Neural cell (in vitro differentiated cells): Measurements from ENCODE around the gene GNAT3. TPM values are rescaled to one million over a fixed set of nuclear protein-coding genes. Genes with fewer than 3 reads are reported as not detected.

Source experiments
- H2AFZ ChIP-seq: fragments of 200-600, 300-800 bp; sonication (generic), shearing (Covaris generic); 2 replicates; pipeline ENCODE4 v1.6.0; 2014; ENCODE audit warnings: low read depth, mild to moderate bottlenecking, antibody characterized with exemption, low read length, moderate library complexity
- H3F3A ChIP-seq: fragments of 200-600 bp; shearing (Covaris generic); 2 replicates; pipeline ENCODE4 v1.6.1; 2016; ENCODE audit warnings: mild to moderate bottlenecking, moderate library complexity, mixed read lengths, antibody characterized with exemption, low read length; ENCODE audit not compliant: insufficient read depth, poor library complexity, severe bottlenecking
- H3K27ac ChIP-seq: fragments of 200-600, 300-800 bp; sonication (generic), shearing (Covaris generic); 2 replicates; pipeline ENCODE4 v1.5.1; 2014; ENCODE audit warnings: mild to moderate bottlenecking, low read length, moderate library complexity
- H3K27me3 ChIP-seq: fragments of 300-800, 200-600 bp; sonication (generic), shearing (Covaris generic); 2 replicates; pipeline ENCODE4 v1.6.0; 2014; ENCODE audit warnings: mild to moderate bottlenecking, low read depth, low read length, moderate library complexity; ENCODE audit not compliant: insufficient read depth
- H3K36me3 ChIP-seq: fragments of 300-800, 200-600 bp; sonication (generic), shearing (Covaris generic); 2 replicates; pipeline ENCODE4 v1.5.1; 2014; ENCODE audit warnings: mild to moderate bottlenecking, antibody characterized with exemption, low read length, moderate library complexity; ENCODE audit not compliant: insufficient read depth
- H3K4me2 ChIP-seq: fragments of 300-800, 200-600 bp; sonication (generic), shearing (Covaris generic); 2 replicates; pipeline ENCODE4 v1.6.0; 2014; ENCODE audit warnings: mild to moderate bottlenecking, low read length
- H3K4me3 ChIP-seq: fragments of 300-800, 200-600 bp; sonication (generic), shearing (Covaris generic); 2 replicates; pipeline ENCODE4 v1.5.1; 2014; ENCODE audit warnings: mild to moderate bottlenecking, low read length, moderate library complexity
- H3K79me2 ChIP-seq: fragments of 200-600 bp; shearing (Covaris generic); replicated peaks from 2 replicates; pipeline ENCODE4 v1.6.0; 2014; ENCODE audit warnings: mild to moderate bottlenecking, low read length, moderate library complexity; ENCODE audit not compliant: insufficient read depth
- H3K9ac ChIP-seq: fragments of 300-800, 200-600 bp; sonication (generic), shearing (Covaris generic); 2 replicates; pipeline ENCODE4 v1.6.1; 2016; ENCODE audit warnings: mild to moderate bottlenecking, low read length, mixed read lengths
- H3K9me2 ChIP-seq: fragments of 200-600 bp; shearing (Covaris generic); 2 replicates; pipeline ENCODE4 v1.6.1; 2016; ENCODE audit warnings: mild to moderate bottlenecking, low read length, mixed read lengths; ENCODE audit not compliant: insufficient read depth
- H3K9me3 ChIP-seq: fragments of 200-600, 300-800 bp; sonication (generic), shearing (Covaris generic); 2 replicates; pipeline ENCODE4 v1.6.1; 2016; ENCODE audit warnings: mild to moderate bottlenecking, mixed run types, low read length, moderate library complexity, mixed read lengths
- H4K20me1 ChIP-seq: fragments of 200-600 bp; shearing (Covaris generic); 2 replicates; pipeline ENCODE4 v1.6.1; 2016; ENCODE audit warnings: mild to moderate bottlenecking, mixed run types; ENCODE audit not compliant: insufficient read depth
- EP300 ChIP-seq: fragments of 450-650 bp; conservative IDR thresholded peaks from 2 replicates; pipeline ENCODE4 v1.6.1; 2014; ENCODE audit warnings: antibody characterized with exemption, mild to moderate bottlenecking, moderate library complexity; ENCODE audit not compliant: poor library complexity, severe bottlenecking
- EZH2 ChIP-seq: fragments of 200-600, 300-800 bp; shearing (Covaris generic), sonication (generic); IDR thresholded peaks from 2 replicates; pipeline ENCODE4 v1.6.1; 2014; ENCODE audit warnings: antibody characterized with exemption, low read length, borderline replicate concordance, mild to moderate bottlenecking; ENCODE audit not compliant: insufficient read depth, poor library complexity, severe bottlenecking
- MXI1 ChIP-seq: fragments of 450-650 bp; conservative IDR thresholded peaks from 2 replicates; pipeline ENCODE4 v1.6.1; 2014; ENCODE audit warnings: antibody characterized with exemption, mild to moderate bottlenecking; ENCODE audit not compliant: poor library complexity, severe bottlenecking
- POLR2AphosphoS5 ChIP-seq: IDR thresholded peaks from 2 replicates; pipeline ENCODE4 v1.6.1; 2012
- RAD21 ChIP-seq: fragments of 450-650 bp; conservative IDR thresholded peaks from 2 replicates; pipeline ENCODE4 v1.6.1; 2014; ENCODE audit warnings: antibody characterized with exemption, mild to moderate bottlenecking, moderate library complexity
- SMC3 ChIP-seq: fragments of 450-650 bp; conservative IDR thresholded peaks from 2 replicates; pipeline ENCODE4 v1.6.1; 2014; ENCODE audit warnings: antibody characterized with exemption, mild to moderate bottlenecking, moderate library complexity; ENCODE audit not compliant: poor library complexity
- TAF1 ChIP-seq: IDR thresholded peaks from 2 replicates; pipeline ENCODE4 v1.6.1; 2012; ENCODE audit warnings: low read depth
- polyA plus RNA-seq: library from polyadenylated mRNA; depleted of rRNA; stranded (reverse); fragments of >200 nt; gene quantifications from 2 replicates; pipeline ENCODE4 v1.2.3, GENCODE V29; 2014
- TF ChIP-seq, protein P1 (sequence below): fragments of 450-650 bp; IDR thresholded peaks from 2 replicates; pipeline ENCODE4 v1.5.1; 2014; ENCODE audit warnings: antibody characterized with exemption, mild to moderate bottlenecking, moderate library complexity; ENCODE audit not compliant: poor library complexity, severe bottlenecking
- TF ChIP-seq, protein P2 (sequence below): IDR thresholded peaks from 2 replicates; pipeline ENCODE4 v1.6.1; 2012; ENCODE audit warnings: borderline replicate concordance

Gene GNAT3
- polyA plus RNA-seq, 1 donor from 2014 or later, result not detected

- Histone ChIP-seq H3K27ac (no peak overlapping the region), H2AFZ (no peak overlapping the region), H3K27me3 (no peaks in the 10 kb centered on the region)
Observed at GRCh38 chr7:80440883-80441282, 71.0 kb downstream of the GNAT3 start.

DNA sequence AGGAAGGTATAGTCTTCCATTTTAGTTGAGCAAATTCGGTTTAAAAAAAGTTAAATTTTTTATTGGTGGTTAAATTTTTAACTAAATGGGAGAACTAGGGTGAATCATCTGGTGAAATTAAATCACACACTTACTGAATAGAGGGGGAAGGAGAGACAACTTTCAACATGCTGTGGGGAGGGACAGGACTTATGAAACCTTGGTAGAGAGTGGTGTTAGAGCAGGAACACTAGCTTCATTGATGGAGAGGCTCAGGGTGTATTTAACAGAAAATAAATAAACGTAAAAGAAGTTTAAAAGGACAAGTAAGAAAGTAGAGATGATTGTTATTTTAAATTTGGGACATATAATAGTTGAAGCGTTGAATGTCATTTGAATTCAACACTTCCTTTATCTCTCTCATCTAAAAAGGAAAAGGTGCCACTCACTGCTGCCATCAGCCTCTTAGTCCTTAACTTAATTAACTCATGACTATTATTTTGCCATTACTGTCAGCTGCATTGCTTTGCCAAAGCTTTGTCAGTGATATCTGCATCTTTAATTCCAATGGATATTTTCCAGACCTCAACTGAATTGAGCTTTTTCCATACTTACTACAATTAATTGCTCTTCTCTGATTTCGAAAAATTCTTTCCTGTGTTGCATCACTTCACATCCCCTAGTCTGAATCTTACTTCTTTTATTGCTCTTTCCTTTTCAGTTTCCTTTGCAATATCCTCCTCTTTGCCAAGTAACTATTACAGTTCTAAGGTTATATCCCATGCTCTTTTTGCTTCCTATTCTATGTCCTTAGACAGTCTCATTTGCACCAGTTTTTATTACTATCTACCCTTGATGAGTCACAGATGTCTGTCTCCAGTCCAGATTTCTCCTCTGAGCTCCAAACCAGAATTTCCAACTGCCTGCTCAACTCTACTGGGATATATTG, 71.7 kb downstream of the GNAT3 start:
- Histone ChIP-seq H3K9ac (no peak overlapping the region), H3K4me3 (no peak overlapping the region), H3K36me3 (no peaks in the 10 kb centered on the region), H4K20me1 (no peaks in the 10 kb centered on the region), H3K27ac (no peak overlapping the region), H2AFZ (no peak overlapping the region), H3K27me3 (no peaks in the 10 kb centered on the region), H3K9me3 (no peaks in the 10 kb centered on the region), H3K9me2 (no peaks in the 10 kb centered on the region), H3F3A (no peaks in the 10 kb centered on the region), H3K4me2 (no peak overlapping the region), H3K79me2 (no peaks in the 10 kb centered on the region)
- TF ChIP-seq MXI1 (no peak), SMC3 (no peak)

More at GRCh38 chr7:80440883-80441282, 71.0 kb downstream of the GNAT3 start:
- Histone ChIP-seq H3F3A (no peaks in the 10 kb centered on the region), H3K36me3 (no peaks in the 10 kb centered on the region), H3K4me2 (no peak overlapping the region), H4K20me1 (no peaks in the 10 kb centered on the region), H3K79me2 (no peaks in the 10 kb centered on the region), H3K4me3 (no peak overlapping the region), H3K9me3 (no peaks in the 10 kb centered on the region), H3K9me2 (no peaks in the 10 kb centered on the region), H3K9ac (no peak overlapping the region)
- TF ChIP-seq TAF1 (no peak), MXI1 (no peak), EZH2 (no peak), RAD21 (no peak), POLR2AphosphoS5 (no peak), SMC3 (no peak), EP300 (no peak)
- TF ChIP-seq, protein P1, sequence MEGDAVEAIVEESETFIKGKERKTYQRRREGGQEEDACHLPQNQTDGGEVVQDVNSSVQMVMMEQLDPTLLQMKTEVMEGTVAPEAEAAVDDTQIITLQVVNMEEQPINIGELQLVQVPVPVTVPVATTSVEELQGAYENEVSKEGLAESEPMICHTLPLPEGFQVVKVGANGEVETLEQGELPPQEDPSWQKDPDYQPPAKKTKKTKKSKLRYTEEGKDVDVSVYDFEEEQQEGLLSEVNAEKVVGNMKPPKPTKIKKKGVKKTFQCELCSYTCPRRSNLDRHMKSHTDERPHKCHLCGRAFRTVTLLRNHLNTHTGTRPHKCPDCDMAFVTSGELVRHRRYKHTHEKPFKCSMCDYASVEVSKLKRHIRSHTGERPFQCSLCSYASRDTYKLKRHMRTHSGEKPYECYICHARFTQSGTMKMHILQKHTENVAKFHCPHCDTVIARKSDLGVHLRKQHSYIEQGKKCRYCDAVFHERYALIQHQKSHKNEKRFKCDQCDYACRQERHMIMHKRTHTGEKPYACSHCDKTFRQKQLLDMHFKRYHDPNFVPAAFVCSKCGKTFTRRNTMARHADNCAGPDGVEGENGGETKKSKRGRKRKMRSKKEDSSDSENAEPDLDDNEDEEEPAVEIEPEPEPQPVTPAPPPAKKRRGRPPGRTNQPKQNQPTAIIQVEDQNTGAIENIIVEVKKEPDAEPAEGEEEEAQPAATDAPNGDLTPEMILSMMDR, result no peak
- TF ChIP-seq, protein P2, sequence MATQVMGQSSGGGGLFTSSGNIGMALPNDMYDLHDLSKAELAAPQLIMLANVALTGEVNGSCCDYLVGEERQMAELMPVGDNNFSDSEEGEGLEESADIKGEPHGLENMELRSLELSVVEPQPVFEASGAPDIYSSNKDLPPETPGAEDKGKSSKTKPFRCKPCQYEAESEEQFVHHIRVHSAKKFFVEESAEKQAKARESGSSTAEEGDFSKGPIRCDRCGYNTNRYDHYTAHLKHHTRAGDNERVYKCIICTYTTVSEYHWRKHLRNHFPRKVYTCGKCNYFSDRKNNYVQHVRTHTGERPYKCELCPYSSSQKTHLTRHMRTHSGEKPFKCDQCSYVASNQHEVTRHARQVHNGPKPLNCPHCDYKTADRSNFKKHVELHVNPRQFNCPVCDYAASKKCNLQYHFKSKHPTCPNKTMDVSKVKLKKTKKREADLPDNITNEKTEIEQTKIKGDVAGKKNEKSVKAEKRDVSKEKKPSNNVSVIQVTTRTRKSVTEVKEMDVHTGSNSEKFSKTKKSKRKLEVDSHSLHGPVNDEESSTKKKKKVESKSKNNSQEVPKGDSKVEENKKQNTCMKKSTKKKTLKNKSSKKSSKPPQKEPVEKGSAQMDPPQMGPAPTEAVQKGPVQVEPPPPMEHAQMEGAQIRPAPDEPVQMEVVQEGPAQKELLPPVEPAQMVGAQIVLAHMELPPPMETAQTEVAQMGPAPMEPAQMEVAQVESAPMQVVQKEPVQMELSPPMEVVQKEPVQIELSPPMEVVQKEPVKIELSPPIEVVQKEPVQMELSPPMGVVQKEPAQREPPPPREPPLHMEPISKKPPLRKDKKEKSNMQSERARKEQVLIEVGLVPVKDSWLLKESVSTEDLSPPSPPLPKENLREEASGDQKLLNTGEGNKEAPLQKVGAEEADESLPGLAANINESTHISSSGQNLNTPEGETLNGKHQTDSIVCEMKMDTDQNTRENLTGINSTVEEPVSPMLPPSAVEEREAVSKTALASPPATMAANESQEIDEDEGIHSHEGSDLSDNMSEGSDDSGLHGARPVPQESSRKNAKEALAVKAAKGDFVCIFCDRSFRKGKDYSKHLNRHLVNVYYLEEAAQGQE, result no peak
